K562 (cell line): ENCODE results near the gene PRDX2. TPM values are rescaled to one million over a fixed set of nuclear protein-coding genes. Genes with fewer than 3 reads are reported as not detected.

Experiments
- FUS ChIP-seq: fragments of 200-400 bp; formaldehyde crosslinking; optimal IDR thresholded peaks from 2 replicates; pipeline ENCODE3; 2017; ENCODE audit warnings: low read depth, low read length
- PHF20 ChIP-seq: fragments of 450-650 bp; IDR thresholded peaks from 2 replicates; pipeline ENCODE4 v1.6.1; 2018; ENCODE audit not compliant: partially characterized antibody
- SMAD4 ChIP-seq: fragments of 250-450 bp; sonication (Bioruptor Pico); conservative IDR thresholded peaks from 2 replicates; pipeline ENCODE4 v1.8.0; 2021; ENCODE audit warnings: inconsistent platforms, mild to moderate bottlenecking, moderate library complexity
- TOE1 ChIP-seq, 2 experiments: fragments of 450-650 bp in 1 of 2; sonication (generic) in 1 of 2; formaldehyde crosslinking in 1 of 2; IDR thresholded peaks; 2 replicates each; pipeline versions ENCODE4 v1.7.1 to v1.8.0; 2016 to 2022; ENCODE audit warnings: borderline replicate concordance in 2 of 2, mild to moderate bottlenecking in 2 of 2, antibody characterized with exemption in 1 of 2, inconsistent platforms in 1 of 2, low read depth in 1 of 2, missing genetic modification reagents in 1 of 2, moderate library complexity in 1 of 2
- WHSC1 ChIP-seq: IDR thresholded peaks from one replicate; pipeline ENCODE4 v1.6.1; 2012; ENCODE audit warnings: low read length, control low read depth, inconsistent platforms
- ZNF766 ChIP-seq: fragments of 200-800 bp; sonication (Bioruptor generic); conservative IDR thresholded peaks from 2 replicates; pipeline ENCODE4 v1.6.1; 2016; ENCODE audit warnings: missing genetic modification characterization, missing compliant biosample characterization
- polyA plus RNA-seq, 8 experiments: library from polyadenylated mRNA; depleted of rRNA in 4 of 8; stranded (reverse) in 5 of 8; unstranded in 3 of 8; fragments of >200 nt; fragmentation: Nextera tagmentation in 2 of 8; fragmentation: Illumina TruSeq in 1 of 8; extraction: Ambion mirVana in 2 of 8; extraction: Trizol in 1 of 8; gene quantifications; 2 replicates each; pipeline versions ENCODE4 v1.2.1 to v1.2.3, GENCODE V29; 2011 to 2014; ENCODE audit warnings: inconsistent platforms in 1 of 8, missing spikeins in 1 of 8
- total RNA-seq, 7 experiments: library from RNA; depleted of rRNA in 6 of 7; stranded (reverse); fragments of >200 nt in 6 of 7; fragmentation: Illumina TruSeq in 2 of 7; extraction: Trizol in 2 of 7; gene quantifications; 2 replicates each; pipeline versions ENCODE4 v1.2.1 to v1.2.3, GENCODE V29; 2011 to 2021; ENCODE audit warnings: low replicate concordance in 1 of 7
- TF ChIP-seq, protein P1 (sequence below): fragments of 450-650 bp; IDR thresholded peaks from 2 replicates; pipeline ENCODE4 v1.6.1; 2016; ENCODE audit warnings: mild to moderate bottlenecking, moderate library complexity
- TF ChIP-seq, protein P2 (sequence below): sonication (generic); formaldehyde crosslinking; IDR thresholded peaks from 2 replicates; pipeline ENCODE4 v1.8.0; 2022; ENCODE audit warnings: missing genetic modification reagents, mild to moderate bottlenecking, moderate library complexity, borderline replicate concordance
- TF ChIP-seq, protein P3 (sequence below): fragments of 450-650 bp; IDR thresholded peaks from 2 replicates; pipeline ENCODE4 v1.7.1; 2018; ENCODE audit warnings: mild to moderate bottlenecking, low read depth; ENCODE audit not compliant: partially characterized antibody
- TF ChIP-seq, protein P4 (sequence below): sonication (generic); formaldehyde crosslinking; IDR thresholded peaks from 2 replicates; pipeline ENCODE4 v1.5.0; 2020; ENCODE audit warnings: missing genetic modification reagents

Gene PRDX2
- total and polyA plus RNA-seq, 9 of the 15 experiments (the other 6 are each of a cell fraction or from before 2014, with no cell fraction given) = 206 to 1,183 (median 415) TPM

DNA sequence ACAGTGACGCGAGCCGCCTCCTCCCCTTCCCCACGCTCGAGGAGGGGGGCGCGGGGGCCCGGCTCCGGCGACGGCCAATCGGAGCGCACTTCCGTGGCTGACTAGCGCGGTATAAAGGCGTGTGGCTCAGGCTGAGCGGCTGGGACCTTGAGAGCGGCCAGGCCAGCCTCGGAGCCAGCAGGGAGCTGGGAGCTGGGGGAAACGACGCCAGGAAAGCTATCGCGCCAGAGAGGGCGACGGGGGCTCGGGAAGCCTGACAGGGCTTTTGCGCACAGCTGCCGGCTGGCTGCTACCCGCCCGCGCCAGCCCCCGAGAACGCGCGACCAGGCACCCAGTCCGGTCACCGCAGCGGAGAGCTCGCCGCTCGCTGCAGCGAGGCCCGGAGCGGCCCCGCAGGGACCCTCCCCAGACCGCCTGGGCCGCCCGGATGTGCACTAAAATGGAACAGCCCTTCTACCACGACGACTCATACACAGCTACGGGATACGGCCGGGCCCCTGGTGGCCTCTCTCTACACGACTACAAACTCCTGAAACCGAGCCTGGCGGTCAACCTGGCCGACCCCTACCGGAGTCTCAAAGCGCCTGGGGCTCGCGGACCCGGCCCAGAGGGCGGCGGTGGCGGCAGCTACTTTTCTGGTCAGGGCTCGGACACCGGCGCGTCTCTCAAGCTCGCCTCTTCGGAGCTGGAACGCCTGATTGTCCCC lies 10.1 kb downstream of the PRDX2 start, which contains the start of gene JUNB (continued):
- TF ChIP-seq, protein P1, sequence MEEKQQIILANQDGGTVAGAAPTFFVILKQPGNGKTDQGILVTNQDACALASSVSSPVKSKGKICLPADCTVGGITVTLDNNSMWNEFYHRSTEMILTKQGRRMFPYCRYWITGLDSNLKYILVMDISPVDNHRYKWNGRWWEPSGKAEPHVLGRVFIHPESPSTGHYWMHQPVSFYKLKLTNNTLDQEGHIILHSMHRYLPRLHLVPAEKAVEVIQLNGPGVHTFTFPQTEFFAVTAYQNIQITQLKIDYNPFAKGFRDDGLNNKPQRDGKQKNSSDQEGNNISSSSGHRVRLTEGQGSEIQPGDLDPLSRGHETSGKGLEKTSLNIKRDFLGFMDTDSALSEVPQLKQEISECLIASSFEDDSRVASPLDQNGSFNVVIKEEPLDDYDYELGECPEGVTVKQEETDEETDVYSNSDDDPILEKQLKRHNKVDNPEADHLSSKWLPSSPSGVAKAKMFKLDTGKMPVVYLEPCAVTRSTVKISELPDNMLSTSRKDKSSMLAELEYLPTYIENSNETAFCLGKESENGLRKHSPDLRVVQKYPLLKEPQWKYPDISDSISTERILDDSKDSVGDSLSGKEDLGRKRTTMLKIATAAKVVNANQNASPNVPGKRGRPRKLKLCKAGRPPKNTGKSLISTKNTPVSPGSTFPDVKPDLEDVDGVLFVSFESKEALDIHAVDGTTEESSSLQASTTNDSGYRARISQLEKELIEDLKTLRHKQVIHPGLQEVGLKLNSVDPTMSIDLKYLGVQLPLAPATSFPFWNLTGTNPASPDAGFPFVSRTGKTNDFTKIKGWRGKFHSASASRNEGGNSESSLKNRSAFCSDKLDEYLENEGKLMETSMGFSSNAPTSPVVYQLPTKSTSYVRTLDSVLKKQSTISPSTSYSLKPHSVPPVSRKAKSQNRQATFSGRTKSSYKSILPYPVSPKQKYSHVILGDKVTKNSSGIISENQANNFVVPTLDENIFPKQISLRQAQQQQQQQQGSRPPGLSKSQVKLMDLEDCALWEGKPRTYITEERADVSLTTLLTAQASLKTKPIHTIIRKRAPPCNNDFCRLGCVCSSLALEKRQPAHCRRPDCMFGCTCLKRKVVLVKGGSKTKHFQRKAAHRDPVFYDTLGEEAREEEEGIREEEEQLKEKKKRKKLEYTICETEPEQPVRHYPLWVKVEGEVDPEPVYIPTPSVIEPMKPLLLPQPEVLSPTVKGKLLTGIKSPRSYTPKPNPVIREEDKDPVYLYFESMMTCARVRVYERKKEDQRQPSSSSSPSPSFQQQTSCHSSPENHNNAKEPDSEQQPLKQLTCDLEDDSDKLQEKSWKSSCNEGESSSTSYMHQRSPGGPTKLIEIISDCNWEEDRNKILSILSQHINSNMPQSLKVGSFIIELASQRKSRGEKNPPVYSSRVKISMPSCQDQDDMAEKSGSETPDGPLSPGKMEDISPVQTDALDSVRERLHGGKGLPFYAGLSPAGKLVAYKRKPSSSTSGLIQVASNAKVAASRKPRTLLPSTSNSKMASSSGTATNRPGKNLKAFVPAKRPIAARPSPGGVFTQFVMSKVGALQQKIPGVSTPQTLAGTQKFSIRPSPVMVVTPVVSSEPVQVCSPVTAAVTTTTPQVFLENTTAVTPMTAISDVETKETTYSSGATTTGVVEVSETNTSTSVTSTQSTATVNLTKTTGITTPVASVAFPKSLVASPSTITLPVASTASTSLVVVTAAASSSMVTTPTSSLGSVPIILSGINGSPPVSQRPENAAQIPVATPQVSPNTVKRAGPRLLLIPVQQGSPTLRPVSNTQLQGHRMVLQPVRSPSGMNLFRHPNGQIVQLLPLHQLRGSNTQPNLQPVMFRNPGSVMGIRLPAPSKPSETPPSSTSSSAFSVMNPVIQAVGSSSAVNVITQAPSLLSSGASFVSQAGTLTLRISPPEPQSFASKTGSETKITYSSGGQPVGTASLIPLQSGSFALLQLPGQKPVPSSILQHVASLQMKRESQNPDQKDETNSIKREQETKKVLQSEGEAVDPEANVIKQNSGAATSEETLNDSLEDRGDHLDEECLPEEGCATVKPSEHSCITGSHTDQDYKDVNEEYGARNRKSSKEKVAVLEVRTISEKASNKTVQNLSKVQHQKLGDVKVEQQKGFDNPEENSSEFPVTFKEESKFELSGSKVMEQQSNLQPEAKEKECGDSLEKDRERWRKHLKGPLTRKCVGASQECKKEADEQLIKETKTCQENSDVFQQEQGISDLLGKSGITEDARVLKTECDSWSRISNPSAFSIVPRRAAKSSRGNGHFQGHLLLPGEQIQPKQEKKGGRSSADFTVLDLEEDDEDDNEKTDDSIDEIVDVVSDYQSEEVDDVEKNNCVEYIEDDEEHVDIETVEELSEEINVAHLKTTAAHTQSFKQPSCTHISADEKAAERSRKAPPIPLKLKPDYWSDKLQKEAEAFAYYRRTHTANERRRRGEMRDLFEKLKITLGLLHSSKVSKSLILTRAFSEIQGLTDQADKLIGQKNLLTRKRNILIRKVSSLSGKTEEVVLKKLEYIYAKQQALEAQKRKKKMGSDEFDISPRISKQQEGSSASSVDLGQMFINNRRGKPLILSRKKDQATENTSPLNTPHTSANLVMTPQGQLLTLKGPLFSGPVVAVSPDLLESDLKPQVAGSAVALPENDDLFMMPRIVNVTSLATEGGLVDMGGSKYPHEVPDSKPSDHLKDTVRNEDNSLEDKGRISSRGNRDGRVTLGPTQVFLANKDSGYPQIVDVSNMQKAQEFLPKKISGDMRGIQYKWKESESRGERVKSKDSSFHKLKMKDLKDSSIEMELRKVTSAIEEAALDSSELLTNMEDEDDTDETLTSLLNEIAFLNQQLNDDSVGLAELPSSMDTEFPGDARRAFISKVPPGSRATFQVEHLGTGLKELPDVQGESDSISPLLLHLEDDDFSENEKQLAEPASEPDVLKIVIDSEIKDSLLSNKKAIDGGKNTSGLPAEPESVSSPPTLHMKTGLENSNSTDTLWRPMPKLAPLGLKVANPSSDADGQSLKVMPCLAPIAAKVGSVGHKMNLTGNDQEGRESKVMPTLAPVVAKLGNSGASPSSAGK = no peak
- TF ChIP-seq ZNF766 (no peak), PHF20 (peak; percentile 61), SMAD4 (CRISPR knock-in tag) (peak; percentile 83), WHSC1 (no peak), FUS (peak; percentile 98), TOE1 (IDR thresholded peaks at IDR 0.05; ENCODE audit: borderline replicate concordance) (peak; percentile 36; the same call in 1 of the 2 replicates), TOE1 (CRISPR knock-in tag; IDR thresholded peaks at IDR 0.05; ENCODE audit: borderline replicate concordance, low read depth) (peak; percentile 76; the same call in 1 of the 2 replicates)
- TF ChIP-seq, protein P2, sequence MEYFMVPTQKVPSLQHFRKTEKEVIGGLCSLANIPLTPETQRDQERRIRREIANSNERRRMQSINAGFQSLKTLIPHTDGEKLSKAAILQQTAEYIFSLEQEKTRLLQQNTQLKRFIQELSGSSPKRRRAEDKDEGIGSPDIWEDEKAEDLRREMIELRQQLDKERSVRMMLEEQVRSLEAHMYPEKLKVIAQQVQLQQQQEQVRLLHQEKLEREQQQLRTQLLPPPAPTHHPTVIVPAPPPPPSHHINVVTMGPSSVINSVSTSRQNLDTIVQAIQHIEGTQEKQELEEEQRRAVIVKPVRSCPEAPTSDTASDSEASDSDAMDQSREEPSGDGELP (CRISPR knock-in tag) = peak; percentile 95
- TF ChIP-seq, protein P3, sequence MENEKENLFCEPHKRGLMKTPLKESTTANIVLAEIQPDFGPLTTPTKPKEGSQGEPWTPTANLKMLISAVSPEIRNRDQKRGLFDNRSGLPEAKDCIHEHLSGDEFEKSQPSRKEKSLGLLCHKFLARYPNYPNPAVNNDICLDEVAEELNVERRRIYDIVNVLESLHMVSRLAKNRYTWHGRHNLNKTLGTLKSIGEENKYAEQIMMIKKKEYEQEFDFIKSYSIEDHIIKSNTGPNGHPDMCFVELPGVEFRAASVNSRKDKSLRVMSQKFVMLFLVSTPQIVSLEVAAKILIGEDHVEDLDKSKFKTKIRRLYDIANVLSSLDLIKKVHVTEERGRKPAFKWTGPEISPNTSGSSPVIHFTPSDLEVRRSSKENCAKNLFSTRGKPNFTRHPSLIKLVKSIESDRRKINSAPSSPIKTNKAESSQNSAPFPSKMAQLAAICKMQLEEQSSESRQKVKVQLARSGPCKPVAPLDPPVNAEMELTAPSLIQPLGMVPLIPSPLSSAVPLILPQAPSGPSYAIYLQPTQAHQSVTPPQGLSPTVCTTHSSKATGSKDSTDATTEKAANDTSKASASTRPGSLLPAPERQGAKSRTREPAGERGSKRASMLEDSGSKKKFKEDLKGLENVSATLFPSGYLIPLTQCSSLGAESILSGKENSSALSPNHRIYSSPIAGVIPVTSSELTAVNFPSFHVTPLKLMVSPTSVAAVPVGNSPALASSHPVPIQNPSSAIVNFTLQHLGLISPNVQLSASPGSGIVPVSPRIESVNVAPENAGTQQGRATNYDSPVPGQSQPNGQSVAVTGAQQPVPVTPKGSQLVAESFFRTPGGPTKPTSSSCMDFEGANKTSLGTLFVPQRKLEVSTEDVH = peak; percentile 36
- TF ChIP-seq, protein P4, sequence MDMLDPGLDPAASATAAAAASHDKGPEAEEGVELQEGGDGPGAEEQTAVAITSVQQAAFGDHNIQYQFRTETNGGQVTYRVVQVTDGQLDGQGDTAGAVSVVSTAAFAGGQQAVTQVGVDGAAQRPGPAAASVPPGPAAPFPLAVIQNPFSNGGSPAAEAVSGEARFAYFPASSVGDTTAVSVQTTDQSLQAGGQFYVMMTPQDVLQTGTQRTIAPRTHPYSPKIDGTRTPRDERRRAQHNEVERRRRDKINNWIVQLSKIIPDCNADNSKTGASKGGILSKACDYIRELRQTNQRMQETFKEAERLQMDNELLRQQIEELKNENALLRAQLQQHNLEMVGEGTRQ (CRISPR knock-in tag) = no peak
